Measurements from ENCODE around the gene RRP9.

RRP9 gene

DNA sequence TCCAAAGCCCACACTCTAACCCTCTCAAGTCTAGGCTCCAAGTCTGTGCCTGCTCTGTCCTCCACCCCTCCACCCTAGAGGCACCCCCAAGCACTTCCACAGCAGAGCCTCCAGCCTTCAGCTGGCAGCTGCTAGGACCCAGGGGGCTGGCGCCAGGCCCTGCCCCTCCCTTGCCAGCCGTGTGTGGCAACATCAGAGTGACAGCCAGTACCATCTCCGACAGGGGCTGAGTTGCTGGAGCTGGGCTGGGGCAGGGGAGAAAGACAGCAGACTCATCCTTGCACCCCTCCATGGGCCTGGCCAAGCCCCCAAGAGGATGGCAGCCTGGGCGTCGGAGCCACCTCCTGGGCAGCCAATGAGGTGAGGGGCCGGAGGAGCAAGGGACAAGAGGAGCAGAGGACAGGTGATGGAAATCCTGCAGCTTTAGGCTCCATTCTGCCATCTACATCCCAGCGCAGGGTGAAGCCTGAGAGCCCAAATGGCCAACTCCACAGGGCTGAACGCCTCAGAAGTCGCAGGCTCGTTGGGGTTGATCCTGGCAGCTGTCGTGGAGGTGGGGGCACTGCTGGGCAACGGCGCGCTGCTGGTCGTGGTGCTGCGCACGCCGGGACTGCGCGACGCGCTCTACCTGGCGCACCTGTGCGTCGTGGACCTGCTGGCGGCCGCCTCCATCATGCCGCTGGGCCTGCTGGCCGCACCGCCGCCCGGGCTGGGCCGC lies 13.6 kb upstream of the RRP9 start, which contains the start of gene GPR62:
Gene GPR62, plus strand, starts transcription at position 207 of the 718 bp plus-strand sequence. Its CDS starts 272 bp downstream, at position 479.
- TF ChIP-seq, protein P1, sequence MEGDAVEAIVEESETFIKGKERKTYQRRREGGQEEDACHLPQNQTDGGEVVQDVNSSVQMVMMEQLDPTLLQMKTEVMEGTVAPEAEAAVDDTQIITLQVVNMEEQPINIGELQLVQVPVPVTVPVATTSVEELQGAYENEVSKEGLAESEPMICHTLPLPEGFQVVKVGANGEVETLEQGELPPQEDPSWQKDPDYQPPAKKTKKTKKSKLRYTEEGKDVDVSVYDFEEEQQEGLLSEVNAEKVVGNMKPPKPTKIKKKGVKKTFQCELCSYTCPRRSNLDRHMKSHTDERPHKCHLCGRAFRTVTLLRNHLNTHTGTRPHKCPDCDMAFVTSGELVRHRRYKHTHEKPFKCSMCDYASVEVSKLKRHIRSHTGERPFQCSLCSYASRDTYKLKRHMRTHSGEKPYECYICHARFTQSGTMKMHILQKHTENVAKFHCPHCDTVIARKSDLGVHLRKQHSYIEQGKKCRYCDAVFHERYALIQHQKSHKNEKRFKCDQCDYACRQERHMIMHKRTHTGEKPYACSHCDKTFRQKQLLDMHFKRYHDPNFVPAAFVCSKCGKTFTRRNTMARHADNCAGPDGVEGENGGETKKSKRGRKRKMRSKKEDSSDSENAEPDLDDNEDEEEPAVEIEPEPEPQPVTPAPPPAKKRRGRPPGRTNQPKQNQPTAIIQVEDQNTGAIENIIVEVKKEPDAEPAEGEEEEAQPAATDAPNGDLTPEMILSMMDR (IDR thresholded peaks at IDR 0.05; ENCODE audit: low read depth, low read length, missing control alignments), result no peak
- H3K4me3 ChIP-seq (ENCODE audit: low read depth, low read length), result peak within 1 kb of the TSS; percentile 26
- in situ Hi-C loops (cut with HindIII; ENCODE audit: low sequenced_read_pairs), result no loop called here
- no peak for DNase-seq (ENCODE audit: low read depth)

- no peak for DNase-seq (ENCODE audit: low read depth)
- no peak overlapping the region for H3K4me3 ChIP-seq (ENCODE audit: low read depth, low read length)
- TF ChIP-seq, protein P1 (IDR thresholded peaks at IDR 0.05; ENCODE audit: low read depth, low read length, missing control alignments), result no peak
- in situ Hi-C loops (cut with HindIII; ENCODE audit: low sequenced_read_pairs), result no loop called here
Observed at GRCh38 chr3:51954713-51955112, 13.0 kb upstream of the RRP9 start.

DNA sequence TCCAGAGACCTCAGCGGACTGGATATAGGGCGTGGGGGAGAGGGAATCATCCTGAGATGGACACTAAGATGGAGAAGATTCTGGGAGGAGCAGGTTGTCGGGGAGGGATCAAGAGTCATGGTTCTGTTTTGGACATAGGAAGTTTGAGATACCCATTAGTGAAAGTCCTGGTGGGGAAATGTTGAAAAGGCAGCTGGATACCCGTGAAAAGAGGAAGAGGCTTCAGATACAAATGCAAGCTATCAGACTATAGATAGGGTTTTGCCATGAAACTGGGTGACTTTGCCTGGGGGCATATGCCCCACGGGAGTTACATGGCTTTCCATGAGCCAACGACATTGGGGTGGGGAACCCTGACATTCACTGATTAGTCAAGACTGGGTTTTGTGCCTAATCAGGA lies 12.4 kb upstream of the RRP9 start:
- TF ChIP-seq, protein P1 (IDR thresholded peaks at IDR 0.05; ENCODE audit: low read depth, low read length, missing control alignments), result no peak
- in situ Hi-C loops (cut with HindIII; ENCODE audit: low sequenced_read_pairs), result no loop called here
- no peak for DNase-seq (ENCODE audit: low read depth)
- H3K4me3 ChIP-seq (ENCODE audit: low read depth, low read length), result no peak overlapping the region

- TF ChIP-seq, protein P1 (IDR thresholded peaks at IDR 0.05; ENCODE audit: low read depth, low read length, missing control alignments), result no peak
Observed at GRCh38 chr3:51953445-51953844, 11.7 kb upstream of the RRP9 start.

GRCh38 chr3:51950899-51951298 lies 9.2 kb upstream of the RRP9 start:
- TF ChIP-seq, protein P1 (IDR thresholded peaks at IDR 0.05; ENCODE audit: low read depth, low read length, missing control alignments), result no peak
- in situ Hi-C loops (cut with HindIII; ENCODE audit: low sequenced_read_pairs), result no loop called here
- no peak overlapping the region for H3K4me3 ChIP-seq (ENCODE audit: low read depth, low read length)
- DNase-seq (ENCODE audit: low read depth), result no peak

More at GRCh38 chr3:51953445-51953844, 11.7 kb upstream of the RRP9 start:
- DNase-seq (ENCODE audit: low read depth), result no peak
- no peak overlapping the region for H3K4me3 ChIP-seq (ENCODE audit: low read depth, low read length)
- in situ Hi-C loops (cut with HindIII; ENCODE audit: low sequenced_read_pairs), result no loop called here

GRCh38 chr3:51949121-51949520 lies 7.4 kb upstream of the RRP9 start:
- in situ Hi-C loops (cut with HindIII; ENCODE audit: low sequenced_read_pairs), result no loop called here
- TF ChIP-seq, protein P1 (IDR thresholded peaks at IDR 0.05; ENCODE audit: low read depth, low read length, missing control alignments), result no peak

More at GRCh38 chr3:51949121-51949520, 7.4 kb upstream of the RRP9 start:
- no peak for DNase-seq (ENCODE audit: low read depth)
- H3K4me3 ChIP-seq (ENCODE audit: low read depth, low read length), result no peak overlapping the region

Data from astrocyte of the cerebellum (primary cell).